Stimulated activated CD4-positive, alpha-beta T cell treated with anti-CD3 and anti-CD28 coated beads, Interleukin-2, amount 100 ng/mL, for 24 hours (primary cell): ENCODE results near the gene KRTAP4-3.
"Not testable (repeated sequence)": the region's sequence is repeated elsewhere in the genome, so short reads cannot be mapped to it uniquely, and the experiment has no call there.

Source experiments
- DNase-seq, 2 donors: peaks; one replicate each; pipeline ENCODE4 v3.0.0-alpha.2; 2020

Gene KRTAP4-3

DNA sequence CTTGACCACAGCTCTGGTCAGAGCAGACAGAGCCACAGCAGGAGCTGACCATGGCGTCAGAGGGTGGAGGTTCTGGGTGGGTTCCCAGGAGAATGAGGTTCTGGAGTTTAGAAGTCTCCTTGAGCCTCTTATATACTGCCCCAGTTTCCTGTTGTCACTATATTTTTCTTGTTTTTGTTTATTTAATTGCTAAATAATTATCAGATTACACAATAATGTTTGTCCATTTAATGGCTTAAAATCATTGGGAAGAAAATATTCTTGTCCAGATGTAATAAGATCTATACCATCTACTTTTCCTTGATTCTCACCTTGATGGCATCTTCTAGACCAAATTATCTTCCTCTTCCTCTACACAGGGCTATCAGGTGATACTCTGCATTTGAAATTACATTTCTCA lies at the start of gene KRTAP4-3:
TSS of gene KRTAP4-3 (minus strand) at position 101 of the 400 bp plus-strand sequence. CDS start at position 52, 49 bp downstream.
- DNase-seq, result no peak

GRCh38 chr17:41215681-41216080 lies 47.7 kb upstream of the KRTAP4-3 start:
- no peak for DNase-seq

- DNase-seq, result no peak
Measured at GRCh38 chr17:41212524-41213169, 44.6 kb upstream of the KRTAP4-3 start.

DNA sequence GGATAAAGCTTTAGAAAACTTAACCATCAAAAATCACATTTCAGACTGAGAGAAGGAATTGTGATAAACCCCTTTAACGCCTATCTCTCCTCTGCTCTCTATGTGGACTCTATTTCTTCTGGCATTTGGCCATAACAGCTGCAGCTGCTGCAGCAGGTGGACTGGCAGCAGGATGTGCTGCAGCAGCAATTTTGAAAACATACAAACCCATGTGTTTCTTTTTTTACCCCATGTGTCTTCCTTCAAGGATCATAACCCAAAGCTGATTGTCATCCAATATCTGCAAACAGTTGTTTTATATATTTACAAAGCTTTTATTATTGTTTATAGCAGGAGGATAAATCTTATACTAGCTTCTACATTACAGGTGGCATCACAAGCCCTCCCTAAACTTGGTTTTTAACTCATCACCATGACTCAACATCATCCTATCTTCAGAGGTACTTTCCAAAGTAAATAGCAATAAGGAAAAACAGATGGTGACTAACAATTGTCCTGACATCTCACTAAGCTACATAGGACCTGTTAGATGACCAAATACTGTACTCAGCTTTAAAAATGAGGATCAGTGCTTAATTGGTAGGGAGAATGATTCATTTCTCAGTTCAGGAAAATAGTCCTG lies 43.9 kb upstream of the KRTAP4-3 start:
- DNase-seq, result no peak

DNA sequence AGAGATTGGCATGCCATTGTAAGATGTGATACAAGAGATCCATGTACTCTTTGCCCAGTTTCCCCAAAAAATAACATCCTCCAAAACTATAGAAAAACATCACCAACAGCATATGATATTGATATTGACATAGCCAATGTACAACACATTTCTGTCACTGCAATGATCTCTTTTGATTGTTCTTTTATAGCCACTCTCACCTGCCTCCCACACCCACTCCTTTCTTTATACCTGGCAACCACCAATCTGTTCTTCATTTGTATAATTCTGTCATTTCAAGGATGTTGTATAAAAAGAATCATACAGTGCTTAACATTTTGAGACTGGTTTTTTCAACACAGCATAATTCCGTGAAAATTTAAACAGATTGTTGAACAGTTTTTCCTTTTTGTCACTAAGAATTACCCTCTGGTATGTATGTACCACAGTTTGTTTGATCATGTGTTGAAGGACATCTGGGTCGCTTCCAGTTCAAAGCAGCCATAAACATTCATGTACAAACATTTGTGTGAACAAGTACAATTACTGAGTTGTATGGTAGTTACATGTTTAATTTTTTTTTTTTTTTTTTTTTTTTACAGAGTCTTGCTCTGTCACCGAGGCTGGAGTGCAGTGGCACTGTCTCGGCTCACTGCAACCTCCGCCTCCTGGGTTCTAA lies 31.5 kb upstream of the KRTAP4-3 start:
- DNase-seq, result no peak

- DNase-seq, result no peak
Measured at GRCh38 chr17:41196068-41196467, 28.0 kb upstream of the KRTAP4-3 start.

DNA sequence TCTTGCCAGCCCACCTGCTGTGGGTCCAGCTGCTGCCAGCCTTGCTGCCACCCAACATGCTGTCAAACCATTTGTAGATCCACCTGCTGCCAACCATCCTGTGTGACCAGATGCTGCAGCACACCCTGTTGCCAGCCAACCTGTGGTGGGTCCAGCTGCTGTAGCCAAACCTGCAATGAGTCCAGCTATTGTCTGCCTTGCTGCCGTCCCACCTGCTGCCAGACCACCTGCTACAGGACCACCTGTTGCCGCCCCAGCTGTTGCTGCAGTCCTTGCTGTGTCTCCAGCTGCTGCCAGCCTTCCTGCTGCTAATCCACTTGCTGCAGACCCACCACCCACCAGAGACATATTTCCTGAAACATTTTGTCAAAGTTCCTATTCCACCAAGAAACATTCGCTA lies 22.3 kb upstream of the KRTAP4-3 start:
- DNase-seq, result no peak

GRCh38 chr17:41189837-41190318 lies 21.9 kb upstream of the KRTAP4-3 start, which contains the start of gene KRTAP9-1:
KRTAP9-1 (plus strand) TSS chr17:41189887; CDS start chr17:41189887, 0 bp downstream.
- not testable (repeated sequence) for DNase-seq

GRCh38 chr17:41186872-41187271 lies 18.9 kb upstream of the KRTAP4-3 start:
- no peak for DNase-seq

- no peak for DNase-seq
Measured at GRCh38 chr17:41185001-41185400, 17.0 kb upstream of the KRTAP4-3 start.

- DNase-seq, result no peak
Measured at GRCh38 chr17:41184480-41184961, 16.5 kb upstream of the KRTAP4-3 start, which contains the start of gene KRTAP4-1. KRTAP4-1 (minus strand) TSS chr17:41184911; CDS start chr17:41184854, 57 bp downstream.

DNA sequence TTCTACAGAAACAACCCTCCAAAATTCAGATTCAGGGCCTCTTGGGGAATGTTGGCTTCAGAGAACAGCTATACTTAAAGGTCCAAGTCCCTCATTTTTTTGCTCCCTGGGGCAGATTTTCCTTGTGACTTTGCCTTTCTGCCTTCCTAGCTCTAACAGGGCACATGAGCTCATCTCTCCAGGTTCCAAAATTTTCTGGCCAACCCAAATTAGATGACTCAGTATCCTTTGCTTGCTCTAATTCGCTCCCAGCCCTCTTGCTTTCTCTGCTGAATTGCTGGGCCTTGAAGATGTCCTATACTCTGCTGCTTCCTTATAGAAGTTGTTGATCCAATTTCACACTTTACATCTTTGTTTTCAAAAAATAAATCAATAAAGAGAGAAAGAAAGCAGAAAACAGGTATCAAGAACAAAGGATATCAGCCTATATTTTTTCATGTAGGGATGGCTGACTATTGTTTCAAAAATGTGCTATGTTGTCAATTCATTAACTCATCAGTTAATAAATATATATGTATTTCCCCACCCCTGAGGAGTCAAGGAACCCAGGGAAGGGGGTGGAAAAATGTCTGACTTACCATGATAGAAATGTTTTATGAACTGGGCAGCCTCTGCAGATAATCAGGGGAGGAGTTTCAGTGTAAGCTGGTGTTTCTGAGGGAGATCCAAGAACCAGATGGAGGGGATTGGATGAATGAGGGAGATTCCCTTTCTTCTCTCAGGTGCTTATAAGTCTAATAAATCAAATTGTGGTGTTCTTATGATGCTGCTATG lies 11.0 kb upstream of the KRTAP4-3 start:
- no peak for DNase-seq

DNA sequence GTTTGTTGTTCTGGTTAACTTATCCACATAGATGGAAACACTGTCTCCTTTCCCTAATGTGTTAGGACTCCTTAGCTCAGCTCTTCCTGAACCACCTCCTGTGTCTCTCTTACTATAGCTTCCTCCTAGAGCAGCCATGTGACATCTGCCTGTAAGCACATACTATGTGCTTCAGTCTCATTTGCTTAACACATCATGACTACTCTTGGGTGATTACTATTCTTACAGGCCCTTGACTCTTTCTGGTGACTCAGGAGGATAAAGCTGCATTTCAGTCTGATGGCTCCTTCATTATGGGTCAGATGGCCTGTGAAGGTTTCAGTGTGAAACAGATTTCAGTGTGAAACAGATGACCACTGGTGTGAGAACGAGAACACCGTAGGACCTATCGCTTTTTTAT lies 10.3 kb upstream of the KRTAP4-3 start:
- no peak for DNase-seq

- no peak for DNase-seq
Measured at GRCh38 chr17:41177727-41178271, 9.8 kb upstream of the KRTAP4-3 start, which contains the start of gene KRTAP4-2. KRTAP4-2 (minus strand) TSS chr17:41178221; CDS start chr17:41178164, 57 bp downstream.

- DNase-seq, result no peak
Measured at GRCh38 chr17:41176744-41177387, 8.8 kb upstream of the KRTAP4-3 start.

- DNase-seq, result no peak
Measured at GRCh38 chr17:41171886-41172285, 3.9 kb upstream of the KRTAP4-3 start.

DNA sequence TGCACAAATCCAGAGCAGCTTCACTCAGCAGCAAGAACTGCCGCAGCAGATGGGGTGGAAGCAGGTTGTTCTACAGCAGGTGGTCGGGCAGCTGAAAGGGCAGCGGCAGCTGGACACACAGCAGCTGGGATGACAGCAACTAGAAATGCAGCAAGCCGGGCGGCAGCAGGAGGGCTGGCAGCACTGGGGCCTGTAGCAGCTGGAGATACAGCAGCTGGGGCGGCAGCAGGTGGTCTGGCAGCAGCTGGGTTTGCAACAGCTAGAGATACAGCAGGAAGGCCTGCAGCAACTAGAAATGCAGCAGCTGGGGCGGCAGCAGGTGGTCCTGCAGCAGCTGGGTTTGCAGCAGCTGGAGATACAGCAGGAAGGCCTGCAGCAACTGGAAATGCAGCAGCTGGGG lies 460 bp downstream of the KRTAP4-3 start:
- DNase-seq, result no peak

GRCh38 chr17:41163828-41164227 lies 4.2 kb downstream of the KRTAP4-3 start:
- DNase-seq, result no peak

- DNase-seq, result no peak
Measured at GRCh38 chr17:41160648-41161047, 7.4 kb downstream of the KRTAP4-3 start, which contains the start of gene KRTAP4-4. KRTAP4-4 (minus strand) TSS chr17:41160748; CDS start chr17:41160691, 57 bp downstream.

DNA sequence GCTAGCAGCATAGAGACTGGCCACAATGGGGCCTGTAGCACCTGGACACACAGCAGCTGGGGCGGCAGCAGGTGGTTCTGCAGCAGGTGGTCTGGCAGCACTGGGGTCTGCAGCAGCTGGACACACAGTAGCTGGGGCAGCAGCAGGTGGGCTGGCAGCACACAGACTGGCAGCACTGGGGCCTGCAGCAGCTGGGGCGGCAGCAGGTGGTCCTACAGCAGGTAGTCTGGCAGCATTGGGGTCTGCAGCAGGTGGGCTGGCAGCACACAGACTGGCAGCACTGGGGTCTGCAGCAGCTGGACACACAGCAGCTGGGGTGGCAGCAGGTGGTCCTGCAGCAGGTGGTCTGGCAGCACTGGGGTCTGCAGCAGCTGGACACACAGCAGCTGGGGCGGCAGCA lies 7.8 kb downstream of the KRTAP4-3 start:
- not testable (repeated sequence) for DNase-seq

GRCh38 chr17:41153856-41154255 lies 14.2 kb downstream of the KRTAP4-3 start:
- DNase-seq, result no peak

DNA sequence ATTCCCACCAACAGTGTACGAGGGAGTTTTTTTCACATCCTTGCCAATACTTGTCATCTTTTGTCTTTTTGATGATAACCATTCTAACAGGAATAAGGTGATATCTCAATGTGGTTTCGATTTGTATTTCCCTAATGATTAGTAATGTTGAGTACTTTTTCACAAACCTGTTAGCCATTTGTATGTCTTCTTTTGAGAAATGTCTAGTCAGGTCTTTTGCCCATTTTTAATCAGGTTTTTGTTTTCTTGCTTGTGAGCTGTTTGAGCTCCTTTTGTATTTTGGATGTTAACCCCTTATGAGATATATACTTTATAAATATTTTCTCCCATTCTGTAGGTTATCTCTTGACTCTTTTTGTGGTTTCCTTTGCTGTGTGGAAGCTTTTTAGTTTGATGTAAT lies 16.5 kb downstream of the KRTAP4-3 start:
- DNase-seq, result no peak
